KMS-11 (cell line): ENCODE results near the gene RSPH1.

Source experiments
- H2AFZ ChIP-seq: fragments of 200-600 bp; sonication (generic); 2 replicates; pipeline ENCODE4 v1.6.1; 2016; ENCODE audit warnings: antibody characterized with exemption, mixed run types, low read depth
- H3K27ac ChIP-seq: fragments of 200-600 bp; sonication (generic); 2 replicates; pipeline ENCODE4 v1.6.1; 2016; ENCODE audit warnings: mild to moderate bottlenecking, mixed run types
- H3K27me3 ChIP-seq: fragments of 200-600 bp; sonication (generic); 2 replicates; pipeline ENCODE4 v1.6.1; 2017; ENCODE audit warnings: mild to moderate bottlenecking, low read depth, mixed run types, moderate library complexity; ENCODE audit not compliant: insufficient read depth
- H3K36me3 ChIP-seq: fragments of 200-600 bp; sonication (generic); 2 replicates; pipeline ENCODE4 v1.6.1; 2017; ENCODE audit warnings: mild to moderate bottlenecking, mixed run types; ENCODE audit not compliant: insufficient read depth
- H3K4me1 ChIP-seq: fragments of 200-600 bp; sonication (generic); 2 replicates; pipeline ENCODE4 v1.6.1; 2016; ENCODE audit warnings: mild to moderate bottlenecking, low read depth, mixed run types; ENCODE audit not compliant: poor library complexity, severe bottlenecking
- H3K4me2 ChIP-seq: fragments of 200-600 bp; sonication (generic); 2 replicates; pipeline ENCODE4 v1.7.0; 2016; ENCODE audit warnings: mild to moderate bottlenecking, mixed run types
- H3K4me3 ChIP-seq: fragments of 200-600 bp; sonication (generic); IDR thresholded peaks from 2 replicates; pipeline ENCODE4 v1.6.1; 2017; ENCODE audit warnings: low read depth, low read length, mixed read lengths; ENCODE audit not compliant: insufficient read depth
- H3K79me2 ChIP-seq: fragments of 200-600 bp; sonication (generic); 2 replicates; pipeline ENCODE4 v1.6.1; 2016; ENCODE audit warnings: low read depth, mixed run types; ENCODE audit not compliant: insufficient read depth
- H3K9ac ChIP-seq: fragments of 200-600 bp; sonication (generic); 2 replicates; pipeline ENCODE4 v1.6.1; 2016; ENCODE audit warnings: mild to moderate bottlenecking, mixed run types
- H4K20me1 ChIP-seq: fragments of 200-600 bp; sonication (generic); 2 replicates; pipeline ENCODE4 v1.6.1; 2016; ENCODE audit warnings: mild to moderate bottlenecking, mixed run types; ENCODE audit not compliant: insufficient read depth
- TF ChIP-seq, protein P1 (sequence below): fragments of 200-600 bp; sonication (generic); conservative IDR thresholded peaks from 2 replicates; pipeline ENCODE4 v1.6.1; 2017; ENCODE audit warnings: low read depth, mild to moderate bottlenecking, antibody characterized with exemption, low read length, moderate library complexity, mixed read lengths

RSPH1 gene

DNA sequence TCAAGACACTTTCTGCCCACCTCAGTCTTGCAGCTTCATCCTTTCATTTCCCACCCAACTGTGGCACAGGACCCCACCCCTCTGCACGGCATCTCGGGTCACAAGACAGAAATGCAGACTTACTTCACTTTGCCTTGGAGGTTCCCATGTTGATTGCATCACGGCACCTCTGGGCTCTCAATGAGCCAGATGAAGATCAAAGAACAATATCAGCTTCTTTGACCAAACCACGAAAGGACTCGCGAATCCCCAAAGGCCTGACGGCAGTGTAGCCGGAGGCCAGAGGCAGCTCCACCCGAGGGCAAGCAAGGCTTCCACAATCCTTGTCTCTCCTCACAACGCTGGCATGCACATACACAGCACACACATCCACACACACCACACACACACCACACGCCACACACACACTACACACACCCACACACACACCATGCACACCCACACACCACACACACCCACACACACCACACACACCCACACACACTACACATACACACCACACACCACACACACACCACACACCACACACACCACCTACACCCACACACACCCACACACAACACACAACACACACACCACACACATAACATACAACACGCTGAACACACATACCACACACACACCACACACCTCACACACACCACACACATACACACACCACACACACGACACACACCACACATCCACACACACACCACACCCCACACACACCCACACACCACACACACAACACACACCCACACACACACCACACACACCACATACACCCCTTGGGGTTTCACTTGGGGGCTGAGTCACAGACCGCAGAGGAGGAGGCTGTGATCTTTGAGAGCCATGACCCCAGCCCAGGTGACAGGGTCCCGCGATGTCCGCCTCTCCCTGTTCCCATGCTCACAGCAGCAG, 56.5 kb downstream of the RSPH1 start:
- H3K27ac ChIP-seq = no peak overlapping the region
- H3K4me1 ChIP-seq = no peaks in the 10 kb centered on the region
- H3K79me2 ChIP-seq = no peaks in the 10 kb centered on the region
- peaks cover 19% of the 10 kb centered on the region; the same call in 1 of the 2 replicates for H3K27me3 ChIP-seq
- H4K20me1 ChIP-seq = no peaks in the 10 kb centered on the region
- H3K9ac ChIP-seq = no peak overlapping the region
- H2AFZ ChIP-seq = no peak overlapping the region
- H3K36me3 ChIP-seq = no peaks in the 10 kb centered on the region
- H3K4me3 ChIP-seq = no peak overlapping the region
- TF ChIP-seq, protein P1, sequence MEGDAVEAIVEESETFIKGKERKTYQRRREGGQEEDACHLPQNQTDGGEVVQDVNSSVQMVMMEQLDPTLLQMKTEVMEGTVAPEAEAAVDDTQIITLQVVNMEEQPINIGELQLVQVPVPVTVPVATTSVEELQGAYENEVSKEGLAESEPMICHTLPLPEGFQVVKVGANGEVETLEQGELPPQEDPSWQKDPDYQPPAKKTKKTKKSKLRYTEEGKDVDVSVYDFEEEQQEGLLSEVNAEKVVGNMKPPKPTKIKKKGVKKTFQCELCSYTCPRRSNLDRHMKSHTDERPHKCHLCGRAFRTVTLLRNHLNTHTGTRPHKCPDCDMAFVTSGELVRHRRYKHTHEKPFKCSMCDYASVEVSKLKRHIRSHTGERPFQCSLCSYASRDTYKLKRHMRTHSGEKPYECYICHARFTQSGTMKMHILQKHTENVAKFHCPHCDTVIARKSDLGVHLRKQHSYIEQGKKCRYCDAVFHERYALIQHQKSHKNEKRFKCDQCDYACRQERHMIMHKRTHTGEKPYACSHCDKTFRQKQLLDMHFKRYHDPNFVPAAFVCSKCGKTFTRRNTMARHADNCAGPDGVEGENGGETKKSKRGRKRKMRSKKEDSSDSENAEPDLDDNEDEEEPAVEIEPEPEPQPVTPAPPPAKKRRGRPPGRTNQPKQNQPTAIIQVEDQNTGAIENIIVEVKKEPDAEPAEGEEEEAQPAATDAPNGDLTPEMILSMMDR = no peak
- no peak overlapping the region for H3K4me2 ChIP-seq

DNA sequence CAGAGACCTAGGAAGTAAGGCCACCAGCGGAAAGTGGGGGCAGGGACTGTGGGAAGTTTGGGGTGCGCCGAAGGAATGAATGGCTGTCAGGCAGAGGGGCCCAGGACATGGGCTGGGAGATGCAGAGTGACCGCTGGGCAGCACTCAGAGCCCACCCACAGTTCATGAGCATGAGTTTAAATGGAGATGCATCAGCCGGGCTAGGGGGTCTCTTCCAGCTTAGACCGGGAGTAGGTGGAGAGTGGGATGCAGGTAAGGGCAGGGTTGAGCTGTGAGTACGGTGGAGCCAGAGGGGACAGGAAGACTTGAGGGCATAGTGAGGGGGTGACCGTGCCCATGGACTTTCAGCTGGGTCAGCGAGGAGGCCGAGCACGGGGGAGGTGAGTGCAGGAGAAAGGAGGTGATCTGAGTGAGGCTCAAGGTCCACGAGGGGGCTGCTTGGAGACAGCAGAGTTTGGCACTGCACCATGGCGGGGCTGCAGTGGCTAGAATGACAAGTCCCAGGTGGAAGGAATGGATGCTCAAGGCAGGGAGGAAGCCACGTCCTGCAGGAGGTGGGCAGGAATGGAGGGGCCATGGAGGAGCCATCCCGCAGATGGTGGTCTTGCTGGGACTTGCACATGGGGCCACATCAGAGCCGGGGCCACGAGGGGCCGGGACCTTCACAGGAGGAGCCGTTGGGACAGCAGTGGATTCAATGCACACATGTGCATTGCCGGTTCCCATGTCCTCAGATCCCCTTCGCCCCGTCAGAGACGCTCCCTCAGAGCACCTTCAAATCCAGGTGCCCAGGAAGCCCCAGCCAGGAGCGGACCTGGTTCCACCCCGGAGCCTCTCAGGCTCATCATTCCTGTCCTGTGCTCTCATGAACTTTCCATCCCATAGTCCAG, 57.5 kb downstream of the RSPH1 start:
- no peaks in the 10 kb centered on the region for H3K4me1 ChIP-seq

DNA sequence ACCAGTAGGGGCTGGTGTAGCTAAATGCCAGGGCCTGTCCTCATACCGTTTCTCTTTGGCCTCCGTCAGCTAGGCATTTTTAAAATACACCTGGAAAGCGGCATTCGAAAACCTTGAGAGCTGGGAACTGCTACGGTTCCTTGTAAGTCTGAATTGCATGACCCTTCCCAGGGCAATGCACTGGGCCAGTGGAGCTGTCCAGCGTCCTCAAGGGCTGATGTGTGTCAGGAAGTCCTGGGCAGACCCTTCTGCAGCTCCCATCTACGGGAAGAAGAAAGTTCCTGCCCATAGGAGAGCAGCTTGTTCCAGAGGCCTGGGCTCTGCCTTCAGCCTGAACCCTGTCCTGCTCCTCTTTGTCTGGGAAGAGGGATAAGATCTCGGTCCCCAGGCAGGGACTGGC, 58.2 kb downstream of the RSPH1 start:
- TF ChIP-seq, protein P1 = no peak
- no peaks in the 10 kb centered on the region for H4K20me1 ChIP-seq

More for the DNA sequence above, 57.5 kb downstream of the RSPH1 start:
- Histone ChIP-seq H3K4me2 (no peak overlapping the region), H4K20me1 (no peaks in the 10 kb centered on the region), H3K79me2 (no peaks in the 10 kb centered on the region), H3K27ac (no peak overlapping the region), H3K27me3 (peaks cover 24% of the 10 kb centered on the region; the same call in 1 of the 2 replicates), H3K4me3 (no peak overlapping the region), H3K36me3 (no peaks in the 10 kb centered on the region), H2AFZ (no peak overlapping the region), H3K9ac (no peak overlapping the region)
- TF ChIP-seq, protein P1 = no peak

DNA sequence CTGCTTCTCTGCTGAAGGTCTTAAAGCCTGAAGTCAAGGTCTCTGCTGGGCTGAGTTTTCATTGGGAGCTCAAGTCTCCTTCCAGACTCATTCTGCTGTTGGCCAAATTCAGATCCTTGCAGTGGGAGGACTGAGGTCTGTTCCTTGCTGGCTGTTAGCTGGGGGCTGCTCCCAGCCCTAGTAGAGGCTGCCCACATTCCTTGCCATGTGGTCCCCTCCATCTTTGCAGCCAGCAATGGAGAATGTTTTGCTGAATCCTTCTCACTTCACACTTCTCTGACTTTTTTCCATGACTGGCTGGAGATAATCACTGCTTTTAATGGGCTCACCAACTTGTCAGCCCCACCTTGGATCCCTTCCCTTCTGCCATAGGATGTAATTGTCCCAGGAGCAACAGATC, 59.1 kb downstream of the RSPH1 start:
- no peaks in the 10 kb centered on the region for H3K79me2 ChIP-seq
- H3K27me3 ChIP-seq = peaks cover 32% of the 10 kb centered on the region; the same call in 1 of the 2 replicates
- no peaks in the 10 kb centered on the region for H3K36me3 ChIP-seq
- no peak overlapping the region for H3K4me3 ChIP-seq
- no peak overlapping the region for H3K27ac ChIP-seq
- TF ChIP-seq, protein P1 = no peak
- no peaks in the 10 kb centered on the region for H4K20me1 ChIP-seq
- no peak overlapping the region for H3K9ac ChIP-seq
- H3K4me1 ChIP-seq = no peaks in the 10 kb centered on the region
- H2AFZ ChIP-seq = no peak overlapping the region
- no peak overlapping the region for H3K4me2 ChIP-seq

More for the DNA sequence above, 58.2 kb downstream of the RSPH1 start:
- Histone ChIP-seq H3K27me3 (peaks cover 32% of the 10 kb centered on the region; the same call in 1 of the 2 replicates), H3K4me2 (no peak overlapping the region), H3K9ac (no peak overlapping the region), H3K4me1 (no peaks in the 10 kb centered on the region), H3K27ac (no peak overlapping the region), H2AFZ (no peak overlapping the region), H3K36me3 (no peaks in the 10 kb centered on the region), H3K4me3 (no peak overlapping the region), H3K79me2 (no peaks in the 10 kb centered on the region)
